Measurements from ENCODE around the gene ZNF559. TPM values are rescaled to one million over a fixed set of nuclear protein-coding genes. Genes with fewer than 3 reads are reported as not detected.
"Not testable (repeated sequence)": the region's sequence is repeated elsewhere in the genome, so short reads cannot be mapped to it uniquely, and the experiment has no call there.

The ZNF559 gene
- polyA plus RNA-seq (ENCODE audit: low read depth in 6 of 6), result 10 to 100 TPM; 40.6 to 62.3 (median 46.7) TPM

DNA sequence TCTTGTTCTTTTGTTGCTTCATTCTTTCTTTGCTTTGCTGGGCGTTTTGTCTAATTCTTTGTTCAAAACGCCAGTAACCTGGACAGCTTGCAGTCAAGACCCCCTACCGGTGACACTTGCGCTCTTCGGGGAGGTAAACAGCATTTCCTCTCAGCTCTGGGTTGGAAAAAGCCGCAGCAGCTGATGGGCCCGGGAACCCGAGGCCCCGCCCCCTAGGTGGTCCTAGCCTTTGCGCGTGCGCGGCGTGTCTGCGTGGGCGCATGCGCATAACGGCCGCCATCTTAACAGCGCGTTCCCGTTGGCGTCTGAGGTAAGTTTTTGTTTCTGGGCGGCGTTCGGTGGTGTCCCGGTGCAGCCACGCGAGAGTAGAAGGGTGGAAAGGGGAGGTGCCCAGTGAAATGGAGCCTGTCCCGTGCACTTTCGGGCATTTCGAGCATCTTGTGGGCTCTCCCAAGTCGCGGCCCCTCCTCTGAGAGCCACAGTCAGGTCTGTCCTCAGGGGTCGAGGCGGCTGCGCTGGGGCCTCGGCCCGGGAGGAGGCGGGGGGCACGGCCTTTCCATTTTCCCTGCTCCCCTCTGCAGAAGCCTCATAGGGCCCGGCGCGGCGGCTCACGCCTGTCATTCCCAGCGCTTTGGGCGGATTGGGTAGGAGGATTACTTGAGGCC lies at the start of gene ZNF559:
Gene ZNF559 (plus strand): TSS at position 261 of the 665 bp plus-strand sequence. CDS start 14,371 bp downstream, outside the sequence.
- ATAC-seq (ENCODE audit: low read depth in 2 of 2), result peak; percentile 97
- peaks cover 6 to 15% of the 10 kb centered on the region in 2 donors for H3K36me3 Mint-ChIP-seq
- peaks cover 0 to 61% (median 45%) of the 10 kb centered on the region in 7 donors for H3K9me3 Mint-ChIP-seq
- peak within 1 kb of the TSS; percentile 89 to 99 (median 97) for H3K4me3 Mint-ChIP-seq
- H3K27ac Mint-ChIP-seq, result peak within 1 kb of the TSS; percentile 78 to 97 (median 95)
- H3K27me3 Mint-ChIP-seq, result peaks cover 0 to 5% (median 0%) of the 10 kb centered on the region in 3 donors
- peak; percentile 96 for DNase-seq
- peaks cover 5 to 30% (median 20%) of the 10 kb centered on the region in 3 donors for H3K4me1 Mint-ChIP-seq

DNA sequence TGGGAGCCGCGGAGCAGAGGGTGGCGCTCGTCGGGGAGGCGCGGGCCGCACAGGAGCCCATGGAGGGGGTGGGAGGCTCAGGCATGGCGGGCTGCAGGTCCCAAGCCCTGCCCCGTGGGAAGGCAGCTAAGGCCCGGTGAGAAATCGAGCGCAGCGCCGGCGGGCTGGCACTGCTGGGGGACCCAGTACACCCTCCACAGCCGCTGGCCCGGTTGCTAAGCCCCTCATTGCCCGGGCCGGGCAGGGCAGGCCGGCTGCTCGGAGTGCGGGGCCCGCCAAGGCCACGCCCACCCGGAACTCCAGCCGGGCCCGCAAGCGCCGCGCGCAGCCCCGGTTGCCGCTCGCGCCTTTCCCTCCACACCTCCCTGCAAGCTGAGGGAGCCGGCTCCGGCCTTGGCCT lies 40.5 kb upstream of the ZNF559 start:
- H3K4me1 Mint-ChIP-seq; ATAC-seq (ENCODE audit: low read depth in 2 of 2); H3K27ac Mint-ChIP-seq: not testable (repeated sequence)
- H3K4me3 Mint-ChIP-seq, result peak overlapping the region; percentile 18 to 88 (median 78)
- peak; percentile 16 for DNase-seq
- H3K36me3 Mint-ChIP-seq, result peaks cover 10 to 20% of the 10 kb centered on the region in 2 donors
- H3K9me3 Mint-ChIP-seq, result peaks cover 5 to 56% (median 30%) of the 10 kb centered on the region in 7 donors
- H3K27me3 Mint-ChIP-seq, result peaks cover 31 to 33% (median 31%) of the 10 kb centered on the region in 3 donors

DNA sequence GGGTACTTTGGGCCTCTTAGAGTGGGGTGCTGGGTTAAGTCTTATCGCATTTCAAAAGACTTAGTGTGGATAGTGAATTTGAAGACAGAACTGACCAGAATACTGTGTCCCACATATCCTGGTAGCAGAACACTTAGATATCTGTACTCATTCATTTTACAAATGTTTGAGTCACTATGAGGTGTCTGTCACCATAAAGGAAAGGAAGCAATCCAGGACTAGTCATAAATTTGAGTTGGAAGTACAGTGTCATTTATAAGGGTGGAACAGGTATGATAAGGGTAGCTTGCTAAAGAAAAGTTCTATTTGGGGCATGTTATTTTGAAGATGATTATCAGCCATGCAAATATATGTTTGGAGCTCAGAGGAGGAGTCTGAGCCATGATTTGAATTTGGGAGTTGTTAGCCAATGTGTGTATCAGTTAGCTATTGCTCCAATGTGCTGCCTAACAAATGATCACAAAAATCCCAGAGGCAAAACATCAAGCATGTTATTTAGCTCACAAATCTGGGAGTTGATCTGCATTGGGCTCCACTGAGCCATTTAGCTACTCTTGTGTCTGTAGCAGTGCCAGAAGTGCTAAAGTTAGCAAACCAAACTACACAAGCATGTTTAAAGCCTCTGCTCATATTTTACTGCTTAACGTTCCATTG lies 34.6 kb upstream of the ZNF559 start:
- ATAC-seq (ENCODE audit: low read depth in 2 of 2) (no peak), DNase-seq (no peak)
- H3K9me3 Mint-ChIP-seq, result peaks cover 15 to 71% (median 55%) of the 10 kb centered on the region in 7 donors
- H3K4me3 Mint-ChIP-seq, result no peak overlapping the region
- H3K27ac Mint-ChIP-seq, result no peak overlapping the region
- H3K36me3 Mint-ChIP-seq, result peaks cover 36 to 42% of the 10 kb centered on the region in 2 donors
- peaks cover 0 to under 1% (median 0%) of the 10 kb centered on the region in 3 donors for H3K4me1 Mint-ChIP-seq
- peaks cover 0 to 4% (median 0%) of the 10 kb centered on the region in 3 donors for H3K27me3 Mint-ChIP-seq

DNA sequence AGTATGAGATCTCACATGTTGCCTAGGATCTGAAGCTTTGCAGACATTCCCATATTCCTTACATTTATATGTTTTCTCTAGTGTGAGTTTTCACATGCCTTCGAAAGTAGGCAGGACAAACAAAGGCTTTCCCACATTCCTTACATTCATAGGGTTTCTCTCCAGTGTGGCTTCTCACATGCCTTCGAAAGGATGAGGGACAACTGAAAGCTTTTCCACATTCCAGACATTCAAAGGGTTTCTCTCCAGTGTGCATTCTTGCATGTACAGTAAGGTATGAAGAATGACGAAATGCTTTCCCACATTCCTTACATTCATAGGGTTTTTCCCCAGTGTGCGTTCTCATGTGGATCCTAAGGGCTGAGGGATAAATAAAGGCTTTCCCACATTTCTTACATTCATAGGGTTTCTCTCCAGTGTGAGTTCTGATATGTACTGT lies 28.5 kb upstream of the ZNF559 start:
- DNase-seq (no peak), ATAC-seq (ENCODE audit: low read depth in 2 of 2) (no peak)
- no peak overlapping the region for H3K4me3 Mint-ChIP-seq
- peaks cover 14 to 91% (median 81%) of the 10 kb centered on the region in 7 donors for H3K9me3 Mint-ChIP-seq
- H3K27ac Mint-ChIP-seq, result no peak overlapping the region
- peaks cover 58 to 64% of the 10 kb centered on the region in 2 donors for H3K36me3 Mint-ChIP-seq
- no peaks in the 10 kb centered on the region for H3K4me1 Mint-ChIP-seq
- no peaks in the 10 kb centered on the region for H3K27me3 Mint-ChIP-seq

DNA sequence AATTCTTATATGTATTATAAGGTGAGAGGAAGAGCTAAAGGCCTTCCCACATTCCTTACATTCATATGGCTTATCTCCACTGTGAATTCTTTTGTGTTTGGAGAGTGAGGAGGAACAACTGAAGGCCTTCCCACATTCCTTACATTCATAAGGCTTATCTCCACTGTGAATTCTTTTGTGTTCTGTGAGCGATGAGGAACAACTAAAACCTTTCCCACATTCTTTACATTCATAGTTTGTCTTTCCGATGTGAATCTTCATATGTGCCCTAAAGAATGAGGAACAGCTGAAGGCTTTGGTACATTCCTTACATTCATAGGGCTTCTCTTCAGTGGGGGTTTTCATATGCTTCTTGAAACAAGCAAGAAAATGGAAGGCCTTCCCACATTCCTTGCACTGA lies 27.6 kb upstream of the ZNF559 start:
- Mint-ChIP-seq H3K9me3 (peaks cover 12 to 91% (median 82%) of the 10 kb centered on the region in 7 donors), H3K4me3 (no peak overlapping the region)
- no peak for ATAC-seq (ENCODE audit: low read depth in 2 of 2)

DNA sequence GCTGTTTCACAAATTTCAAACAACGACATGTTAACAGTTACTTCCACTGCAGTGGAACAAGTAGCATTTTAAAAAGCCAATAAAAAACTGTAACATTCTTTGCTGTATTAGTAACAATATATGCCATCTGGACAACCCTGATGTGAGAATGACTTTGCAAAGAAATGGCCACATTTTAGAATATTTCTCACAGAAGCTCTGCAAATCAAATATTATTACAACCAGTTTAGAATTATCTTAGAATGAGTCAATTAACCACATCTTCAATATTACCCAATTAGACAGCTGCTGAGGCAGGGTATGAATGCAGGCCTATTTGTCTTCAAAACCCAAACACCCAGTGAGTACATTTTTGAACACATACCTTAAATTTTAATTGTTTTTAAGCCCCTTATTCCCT lies 17.5 kb upstream of the ZNF559 start:
- no peak for ATAC-seq (ENCODE audit: low read depth in 2 of 2)
- DNase-seq, result no peak
- Mint-ChIP-seq H3K27me3 (no peaks in the 10 kb centered on the region), H3K9me3 (peaks cover 0 to 23% (median 12%) of the 10 kb centered on the region in 7 donors), H3K27ac (no peak overlapping the region), H3K4me3 (peak overlapping the region in 2 of 8 donors; percentile 10 to 96), H3K36me3 (peaks cover 30 to 35% of the 10 kb centered on the region in 2 donors), H3K4me1 (peaks cover 24 to 49% (median 29%) of the 10 kb centered on the region in 3 donors)

More for the DNA sequence above, 27.6 kb upstream of the ZNF559 start:
- peaks cover 65 to 69% of the 10 kb centered on the region in 2 donors for H3K36me3 Mint-ChIP-seq
- H3K27ac Mint-ChIP-seq, result no peak overlapping the region
- H3K27me3 Mint-ChIP-seq, result no peaks in the 10 kb centered on the region
- peaks cover 0 to 2% (median 0%) of the 10 kb centered on the region in 3 donors for H3K4me1 Mint-ChIP-seq
- DNase-seq, result no peak

DNA sequence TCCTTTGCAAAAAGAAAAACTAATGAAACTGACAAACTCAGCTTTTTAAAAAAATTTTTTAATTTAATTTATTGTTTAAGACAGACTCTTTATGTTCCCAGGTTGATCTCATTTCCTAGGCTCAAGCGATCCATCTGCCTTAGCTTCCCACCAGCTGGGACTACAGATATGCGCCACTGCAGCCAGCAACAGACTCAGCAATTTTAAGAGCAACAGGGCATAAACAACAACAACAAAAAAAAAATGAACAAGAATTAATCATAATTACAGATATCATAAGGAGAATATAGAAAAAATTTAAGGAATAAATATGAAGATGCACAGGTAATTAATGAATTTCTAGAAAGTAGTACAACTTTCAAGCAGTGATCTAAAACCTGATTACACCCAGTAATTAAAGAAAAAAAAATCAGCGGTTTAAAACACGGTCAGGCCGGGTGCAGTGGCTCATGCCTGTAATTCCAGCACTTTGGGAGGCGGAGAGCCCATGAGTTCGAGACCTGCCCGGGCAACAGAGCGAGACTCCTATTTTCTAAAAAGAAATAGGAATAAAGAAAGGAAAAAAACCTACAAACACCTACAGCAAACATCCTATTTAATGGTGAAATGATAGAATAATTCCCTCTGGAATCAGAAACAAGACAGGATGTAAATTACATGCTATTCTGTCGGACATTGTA lies 15.7 kb upstream of the ZNF559 start:
- Mint-ChIP-seq H3K27ac (peak overlapping the region; percentile 49 to 98 (median 95)), H3K4me3 (peak overlapping the region; percentile 83 to 100 (median 96)), H3K36me3 (peaks cover 15 to 18% of the 10 kb centered on the region in 2 donors), H3K4me1 (peaks cover 24 to 49% (median 37%) of the 10 kb centered on the region in 3 donors), H3K27me3 (no peaks in the 10 kb centered on the region), H3K9me3 (peaks cover 0 to 16% (median 12%) of the 10 kb centered on the region in 7 donors)
- ATAC-seq (ENCODE audit: low read depth in 2 of 2) (no peak), DNase-seq (no peak)

DNA sequence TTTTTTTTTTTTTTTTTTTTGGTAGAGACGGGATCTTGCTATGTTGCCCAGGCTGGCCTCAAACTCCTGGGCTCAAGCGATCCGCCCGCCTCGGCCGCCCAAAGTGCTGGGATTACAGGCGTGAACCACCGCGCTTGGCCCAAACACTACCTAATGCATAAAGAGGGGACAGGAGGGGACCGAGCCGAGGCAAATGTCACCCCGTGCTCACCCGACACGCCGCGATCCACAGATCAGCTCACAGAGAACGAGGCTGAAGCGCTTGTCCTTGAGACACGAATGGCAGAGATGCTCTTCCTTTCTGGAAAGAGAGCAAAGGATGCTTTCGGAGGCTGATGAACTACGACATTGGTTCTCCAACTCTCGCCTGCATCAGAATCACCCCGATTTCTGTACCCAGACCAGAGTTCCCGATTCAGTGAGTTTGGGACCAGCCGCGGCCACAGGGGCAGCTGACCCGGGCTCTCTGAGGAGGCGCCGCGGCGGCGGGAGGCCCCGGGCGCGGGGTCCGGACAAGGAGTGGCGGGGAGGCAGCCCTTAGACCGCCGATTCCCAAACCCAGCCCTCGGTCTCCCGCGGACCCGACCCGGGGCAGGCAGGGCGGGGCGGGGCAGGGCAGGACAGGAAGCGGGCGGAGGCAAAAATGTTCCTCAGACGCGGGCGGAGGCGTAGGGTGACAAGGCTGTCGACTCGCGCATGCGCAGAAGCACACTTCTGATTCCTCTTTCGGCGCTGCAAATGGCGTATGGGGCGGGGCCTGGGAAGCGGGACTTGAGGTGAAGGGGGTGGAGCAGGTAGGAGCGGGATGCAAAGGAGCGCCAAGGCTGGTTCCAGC lies 14.6 kb upstream of the ZNF559 start, which contains the start of gene ZNF699:
Gene ZNF699 (minus strand): TSS at position 700 of the 835 bp plus-strand sequence. CDS start 4,719 bp downstream, outside the sequence.
- Mint-ChIP-seq H3K4me3 (peak within 1 kb of the TSS; percentile 83 to 100 (median 96)), H3K27ac (peak within 1 kb of the TSS; percentile 93 to 99 (median 98)), H3K27me3 (no peaks in the 10 kb centered on the region), H3K9me3 (peaks cover 0 to 24% (median 11%) of the 10 kb centered on the region in 7 donors), H3K36me3 (peaks cover 9 to 18% of the 10 kb centered on the region in 2 donors), H3K4me1 (peaks cover 24 to 49% (median 37%) of the 10 kb centered on the region in 3 donors)
- peak; percentile 98 for DNase-seq
- peak; percentile 89 for ATAC-seq (ENCODE audit: low read depth in 2 of 2)

DNA sequence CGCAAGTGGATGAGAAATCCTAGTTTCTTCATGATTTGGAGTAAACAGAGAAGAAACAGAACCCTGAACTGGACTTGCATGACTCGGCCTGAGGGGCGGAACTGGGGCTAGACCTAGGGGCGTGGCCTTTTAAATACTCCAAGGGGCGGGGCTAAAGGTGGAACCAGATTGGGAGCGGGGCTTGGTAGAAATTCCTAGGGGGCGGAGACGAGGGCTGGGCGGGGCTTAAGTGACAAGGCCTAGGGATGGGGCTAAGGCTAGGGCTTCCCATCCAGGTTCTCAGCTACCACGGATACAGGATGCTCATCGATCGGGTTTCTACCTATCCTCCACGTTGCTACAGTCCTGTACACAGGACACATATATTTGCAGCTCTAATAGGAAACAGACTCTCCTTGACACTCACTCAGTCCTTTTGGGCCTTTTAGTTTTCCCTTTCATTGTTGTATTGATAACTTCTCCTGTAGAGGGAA lies 14.0 kb upstream of the ZNF559 start:
- H3K9me3 Mint-ChIP-seq, result peaks cover 0 to 27% (median 14%) of the 10 kb centered on the region in 7 donors
- H3K27ac Mint-ChIP-seq, result peak overlapping the region; percentile 93 to 99 (median 98)
- DNase-seq (no peak), ATAC-seq (ENCODE audit: low read depth in 2 of 2) (peak; percentile 62 to 65)
- no peaks in the 10 kb centered on the region for H3K27me3 Mint-ChIP-seq
- peaks cover 5 to 13% of the 10 kb centered on the region in 2 donors for H3K36me3 Mint-ChIP-seq
- peak overlapping the region; percentile 83 to 100 (median 96) for H3K4me3 Mint-ChIP-seq
- H3K4me1 Mint-ChIP-seq, result peaks cover 22 to 48% (median 35%) of the 10 kb centered on the region in 3 donors

DNA sequence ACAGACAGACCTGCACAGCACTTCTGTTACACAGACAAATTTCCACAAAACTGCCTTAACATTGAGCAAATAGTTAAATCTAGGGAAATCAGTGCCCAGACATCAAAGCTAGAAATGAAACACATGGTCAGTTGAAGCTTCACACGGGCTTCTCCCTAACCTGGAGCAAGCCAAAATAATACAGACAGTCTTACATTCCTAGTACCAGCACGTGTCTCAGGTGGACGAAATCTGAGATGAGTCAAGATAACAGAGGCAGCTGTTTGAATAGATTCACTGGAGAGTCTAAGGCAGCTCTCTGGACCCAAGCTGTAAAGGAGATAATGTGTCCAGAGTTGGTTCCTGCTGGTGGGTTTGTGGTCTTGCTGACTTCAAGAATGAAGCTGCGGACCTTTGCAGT lies 10.2 kb upstream of the ZNF559 start:
- Mint-ChIP-seq H3K4me1 (peaks cover 9 to 18% (median 14%) of the 10 kb centered on the region in 3 donors), H3K27ac (peak overlapping the region in 1 of 6 donors; percentile 57)

DNA sequence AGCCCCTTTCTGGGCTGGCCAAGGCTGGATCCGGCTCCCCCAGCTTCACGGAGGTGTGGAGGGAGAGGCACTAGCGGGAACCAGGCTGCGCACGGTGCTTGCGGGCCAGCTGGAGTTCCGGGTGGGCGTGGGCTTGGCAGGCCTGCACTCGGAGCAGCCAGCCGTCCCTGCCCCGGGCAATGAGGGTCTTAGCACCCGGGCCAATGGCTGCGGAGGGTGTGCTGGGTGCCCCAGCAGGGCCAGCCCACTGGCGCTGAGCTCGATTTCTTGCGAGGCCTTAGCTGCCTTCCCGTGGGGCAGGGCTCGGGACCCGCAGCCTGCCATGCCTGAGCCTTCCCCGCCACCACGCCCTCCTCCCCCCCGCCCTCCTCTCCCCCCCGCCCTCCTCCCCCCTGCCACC lies 2.6 kb upstream of the ZNF559 start:
- Mint-ChIP-seq H3K36me3 (peaks cover 0 to 8% of the 10 kb centered on the region in 2 donors), H3K9me3 (peaks cover 0 to 44% (median 35%) of the 10 kb centered on the region in 7 donors), H3K4me1 (peaks cover 5 to 27% (median 20%) of the 10 kb centered on the region in 3 donors), H3K4me3 (no peak overlapping the region), H3K27ac (no peak overlapping the region), H3K27me3 (peaks cover 0 to 5% (median 0%) of the 10 kb centered on the region in 3 donors)
- no peak for DNase-seq
- ATAC-seq (ENCODE audit: low read depth in 2 of 2), result no peak

More for the DNA sequence above, 10.2 kb upstream of the ZNF559 start:
- H3K36me3 Mint-ChIP-seq, result peaks cover 6 to 9% of the 10 kb centered on the region in 2 donors
- H3K4me3 Mint-ChIP-seq, result no peak overlapping the region
- DNase-seq, result no peak
- peaks cover 0 to 6% (median 0%) of the 10 kb centered on the region in 3 donors for H3K27me3 Mint-ChIP-seq
- no peak for ATAC-seq (ENCODE audit: low read depth in 2 of 2)
- peaks cover 3 to 41% (median 27%) of the 10 kb centered on the region in 7 donors for H3K9me3 Mint-ChIP-seq

DNA sequence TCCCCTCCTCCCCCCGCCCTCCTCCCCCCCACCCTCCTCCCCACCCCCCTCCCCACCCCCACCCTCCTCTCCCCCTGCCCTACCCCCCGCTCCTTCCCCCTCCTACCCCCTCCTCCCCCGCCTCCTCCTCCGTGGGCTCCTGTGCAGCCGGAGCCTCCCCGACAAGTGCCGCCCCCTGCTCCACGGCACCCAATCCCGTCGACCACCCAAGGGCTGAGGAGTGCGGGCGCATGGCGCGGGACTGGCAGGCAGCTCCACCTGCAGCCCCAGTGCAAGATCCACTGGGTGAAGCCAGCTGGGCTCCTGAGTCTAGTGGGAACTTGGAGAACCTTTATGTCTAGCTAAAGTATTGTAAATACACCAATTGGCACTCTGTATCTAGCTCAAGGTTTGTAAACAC lies 2.2 kb upstream of the ZNF559 start:
- peaks cover 0 to 44% (median 32%) of the 10 kb centered on the region in 7 donors for H3K9me3 Mint-ChIP-seq
- H3K27me3 Mint-ChIP-seq; H3K36me3 Mint-ChIP-seq; H3K27ac Mint-ChIP-seq; ATAC-seq (ENCODE audit: low read depth in 2 of 2); DNase-seq: not testable (repeated sequence)
- H3K4me3 Mint-ChIP-seq, result peak overlapping the region in 1 of 8 donors; percentile 97
- H3K4me1 Mint-ChIP-seq, result peaks cover 5 to 28% (median 20%) of the 10 kb centered on the region in 3 donors
